NK-92 treated with Interleukin-12 subunit alpha and Interleukin-12 subunit beta, amount 100 ng/mL, for 24 hours (cell line): ENCODE measurements around the gene SYTL1.

ENCODE experiments used
- DNase-seq: peaks from one replicate; lab custom pipeline; 2025; lab: John Stamatoyannopoulos, UW

SYTL1 gene

GRCh38 chr1:27348861-27349783 lies 7.3 kb downstream of the SYTL1 start:
- DNase-seq = no peak

- no peak for DNase-seq
These were observed 8.2 kb downstream of the SYTL1 start for GRCh38 chr1:27349784-27350662.

- no peak for DNase-seq
These were observed 9.1 kb downstream of the SYTL1 start for GRCh38 chr1:27350663-27351540.

GRCh38 chr1:27351541-27352107 lies 9.8 kb downstream of the SYTL1 start:
- no peak for DNase-seq

GRCh38 chr1:27353166-27353565 lies 11.3 kb downstream of the SYTL1 start:
- DNase-seq = no peak

- DNase-seq = no peak
These were observed 11.8 kb downstream of the SYTL1 start for GRCh38 chr1:27353629-27354028.

- no peak for DNase-seq
These were observed 13.9 kb downstream of the SYTL1 start for GRCh38 chr1:27355683-27356082.

- no peak for DNase-seq
These were observed 14.4 kb downstream of the SYTL1 start for GRCh38 chr1:27356277-27356618.

- DNase-seq = no peak
These were observed 14.9 kb downstream of the SYTL1 start for GRCh38 chr1:27356619-27357280.

- no peak for DNase-seq
These were observed 15.6 kb downstream of the SYTL1 start for GRCh38 chr1:27357281-27358037.

- no peak for DNase-seq
These were observed 16.5 kb downstream of the SYTL1 start for GRCh38 chr1:27358038-27358927.

- no peak for DNase-seq
These were observed 17.1 kb downstream of the SYTL1 start for GRCh38 chr1:27358928-27359313.

- DNase-seq = no peak
These were observed 18.0 kb downstream of the SYTL1 start for GRCh38 chr1:27359822-27360158.

GRCh38 chr1:27360159-27361043 lies 18.6 kb downstream of the SYTL1 start:
- DNase-seq = no peak

GRCh38 chr1:27361044-27361402 lies 19.2 kb downstream of the SYTL1 start:
- no peak for DNase-seq

GRCh38 chr1:27361553-27361952 lies 19.7 kb downstream of the SYTL1 start:
- DNase-seq = no peak

GRCh38 chr1:27363766-27364695 lies 22.2 kb downstream of the SYTL1 start:
- no peak for DNase-seq
